Stimulated activated CD4-positive, alpha-beta T cell treated with anti-CD3 and anti-CD28 coated beads, Interleukin-4, amount 100 ng/mL, for 24 hours (primary cell): Measurements from ENCODE around the gene CPSF4L.

ENCODE experiments used
- DNase-seq: peaks from one replicate; pipeline ENCODE4 v3.0.0-alpha.2; 2020

CPSF4L gene

GRCh38 chr17:73289549-73290254 lies 28.0 kb upstream of the CPSF4L start:
- DNase-seq: no peak

GRCh38 chr17:73288534-73289302 lies 27.0 kb upstream of the CPSF4L start:
- no peak for DNase-seq

- no peak for DNase-seq
These were observed 25.2 kb upstream of the CPSF4L start for GRCh38 chr17:73286863-73287296.

- no peak for DNase-seq
These were observed 24.5 kb upstream of the CPSF4L start for GRCh38 chr17:73285916-73286862.

- DNase-seq: no peak
These were observed 23.9 kb upstream of the CPSF4L start for GRCh38 chr17:73285603-73285908.

GRCh38 chr17:73284906-73285602 lies 23.4 kb upstream of the CPSF4L start:
- DNase-seq: no peak

GRCh38 chr17:73284354-73284753 lies 22.7 kb upstream of the CPSF4L start:
- no peak for DNase-seq

- DNase-seq: no peak
These were observed 22.2 kb upstream of the CPSF4L start for GRCh38 chr17:73283841-73284282.

GRCh38 chr17:73283250-73283649 lies 21.6 kb upstream of the CPSF4L start:
- no peak for DNase-seq

- no peak for DNase-seq
These were observed 20.9 kb upstream of the CPSF4L start for GRCh38 chr17:73282629-73283028.

- DNase-seq: no peak
These were observed 20.2 kb upstream of the CPSF4L start for GRCh38 chr17:73281928-73282327.

GRCh38 chr17:73280191-73280590 lies 18.5 kb upstream of the CPSF4L start:
- DNase-seq: no peak

- no peak for DNase-seq
These were observed 18.0 kb upstream of the CPSF4L start for GRCh38 chr17:73279704-73280103.

- DNase-seq: no peak
These were observed 17.1 kb upstream of the CPSF4L start for GRCh38 chr17:73278465-73279453.

GRCh38 chr17:73278049-73278464 lies 16.4 kb upstream of the CPSF4L start:
- DNase-seq: no peak

GRCh38 chr17:73274490-73274889 lies 12.8 kb upstream of the CPSF4L start:
- DNase-seq: no peak

- no peak for DNase-seq
These were observed 11.2 kb upstream of the CPSF4L start for GRCh38 chr17:73272906-73273218.

- DNase-seq: no peak
These were observed 9.4 kb upstream of the CPSF4L start for GRCh38 chr17:73271072-73271471.

GRCh38 chr17:73269791-73270190 lies 8.1 kb upstream of the CPSF4L start:
- DNase-seq: no peak

GRCh38 chr17:73269329-73269615 lies 7.6 kb upstream of the CPSF4L start:
- no peak for DNase-seq

- DNase-seq: no peak
These were observed 7.1 kb upstream of the CPSF4L start for GRCh38 chr17:73268582-73269328.
